ENCODE results near the gene PHF24. TPM values are rescaled to one million over a fixed set of nuclear protein-coding genes. Genes with fewer than 3 reads are reported as not detected.

PHF24 gene
- total RNA-seq, 2 donors from 2014 or later: 0.12 to 0.22 TPM

- ATAC-seq: no peak
- no peak for DNase-seq
- intact Hi-C loops (cut with DNase I, micrococcal nuclease): no loop called here
Measured at GRCh38 chr9:35028341-35028740, 70.3 kb downstream of the PHF24 start.

DNA sequence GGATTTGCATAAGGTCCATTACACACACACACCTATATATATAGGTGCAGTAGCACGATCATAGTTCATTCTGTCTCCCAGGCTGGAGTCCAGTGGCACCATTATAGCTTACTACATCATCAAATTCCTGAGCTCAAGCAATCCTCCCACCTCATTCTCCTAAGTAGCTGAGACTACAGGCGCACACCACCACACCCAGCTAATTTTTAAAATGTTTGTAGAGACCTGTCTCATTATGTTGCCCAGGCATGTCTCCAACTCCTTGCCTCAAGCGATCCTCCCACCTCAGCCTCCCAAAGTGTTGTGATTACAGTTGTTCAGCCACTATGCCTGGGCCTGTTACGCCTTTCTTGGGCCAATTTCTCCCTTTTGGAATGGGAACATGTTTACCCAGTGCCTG lies 71.2 kb downstream of the PHF24 start:
- ATAC-seq: no peak
- intact Hi-C loops (cut with DNase I, micrococcal nuclease): no loop called here
- no peak for DNase-seq

DNA sequence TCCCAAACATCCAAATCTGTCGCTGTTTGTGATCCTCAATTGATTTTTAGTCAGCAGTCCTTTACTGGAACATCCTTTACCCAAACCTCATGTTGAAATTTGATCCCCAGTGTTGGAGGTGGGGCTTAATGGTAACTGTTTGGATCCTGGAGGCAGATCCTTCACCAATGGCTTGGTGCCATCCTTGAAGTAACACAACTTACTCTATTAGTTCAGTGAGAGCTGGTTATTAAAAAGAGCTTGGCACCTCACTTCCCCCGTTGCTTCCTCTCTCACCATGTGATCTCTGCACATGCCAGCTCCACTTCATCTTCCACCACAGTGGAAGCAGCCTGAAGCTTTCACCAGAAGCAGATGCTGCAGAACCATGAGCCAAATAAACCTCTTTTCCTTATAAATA lies 71.8 kb downstream of the PHF24 start:
- ATAC-seq (no peak), DNase-seq (no peak)
- intact Hi-C loops (cut with DNase I, micrococcal nuclease): no loop called here

Other genes with a start within 250 kb of the PHF24 start
- gene CCL21, start 248.1 kb upstream of the PHF24 start, total RNA-seq: 10 to 100 TPM; 27.0 to 27.5 TPM
- gene DNAJB5, start 31.5 kb downstream of the PHF24 start, total RNA-seq: 1 to 10 TPM; 1.2 to 7.1 TPM
- 100 to 1,000 TPM; 167 to 189 TPM for gene VCP, start 114.3 kb downstream of the PHF24 start, total RNA-seq
- gene FANCG, start 121.7 kb downstream of the PHF24 start, total RNA-seq: 10 to 100 TPM; 11.0 to 17.3 TPM
- gene PIGO, start 138.3 kb downstream of the PHF24 start, total RNA-seq: 10 to 100 TPM; 32.4 to 38.7 TPM
- gene STOML2, start 144.8 kb downstream of the PHF24 start, total RNA-seq: 100 to 1,000 TPM in 1 of 2 donors, 10 to 100 TPM in 1; 89.8 to 118 TPM
- 10 to 100 TPM; 38.4 to 46.4 TPM for gene ATOSB, start 157.6 kb downstream of the PHF24 start, total RNA-seq
- 10 to 100 TPM; 52.3 to 69.4 TPM for gene UNC13B, start 203.7 kb downstream of the PHF24 start, total RNA-seq

All from left colon (tissue), 2 donors.